Amniotic epithelial cell (primary cell): Measurements from ENCODE around the gene TIMM10.

Experiments
- DNase-seq: peaks from one replicate; pipeline ENCODE4 v3.0.0-alpha.2; 2010; ENCODE audit warnings: low read depth

Gene TIMM10

GRCh38 chr11:57482782-57483561, 47.6 kb downstream of the TIMM10 start:
- no peak for DNase-seq

GRCh38 chr11:57481915-57482781, 48.4 kb downstream of the TIMM10 start:
- no peak for DNase-seq

DNA sequence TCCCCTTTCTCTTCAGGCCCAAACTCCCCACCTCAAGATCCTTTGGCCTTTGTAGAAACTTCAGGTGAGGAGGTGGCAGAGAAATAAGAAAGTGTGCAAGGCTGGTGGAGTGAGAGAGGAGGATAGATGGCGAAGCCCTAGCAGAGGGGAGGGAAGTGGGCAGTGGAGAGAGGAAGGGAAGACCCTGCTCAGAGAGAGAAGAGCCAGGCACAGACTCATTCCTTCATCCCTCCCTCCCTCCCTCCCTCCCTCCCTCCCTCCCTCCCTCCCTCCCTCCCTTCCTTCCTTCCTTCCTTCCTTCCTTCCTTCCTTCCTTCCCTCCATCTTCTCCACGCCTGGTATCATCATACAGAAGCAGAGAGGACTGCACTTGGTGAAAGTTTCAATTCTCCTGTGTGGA, 49.2 kb downstream of the TIMM10 start:
- no peak for DNase-seq

DNA sequence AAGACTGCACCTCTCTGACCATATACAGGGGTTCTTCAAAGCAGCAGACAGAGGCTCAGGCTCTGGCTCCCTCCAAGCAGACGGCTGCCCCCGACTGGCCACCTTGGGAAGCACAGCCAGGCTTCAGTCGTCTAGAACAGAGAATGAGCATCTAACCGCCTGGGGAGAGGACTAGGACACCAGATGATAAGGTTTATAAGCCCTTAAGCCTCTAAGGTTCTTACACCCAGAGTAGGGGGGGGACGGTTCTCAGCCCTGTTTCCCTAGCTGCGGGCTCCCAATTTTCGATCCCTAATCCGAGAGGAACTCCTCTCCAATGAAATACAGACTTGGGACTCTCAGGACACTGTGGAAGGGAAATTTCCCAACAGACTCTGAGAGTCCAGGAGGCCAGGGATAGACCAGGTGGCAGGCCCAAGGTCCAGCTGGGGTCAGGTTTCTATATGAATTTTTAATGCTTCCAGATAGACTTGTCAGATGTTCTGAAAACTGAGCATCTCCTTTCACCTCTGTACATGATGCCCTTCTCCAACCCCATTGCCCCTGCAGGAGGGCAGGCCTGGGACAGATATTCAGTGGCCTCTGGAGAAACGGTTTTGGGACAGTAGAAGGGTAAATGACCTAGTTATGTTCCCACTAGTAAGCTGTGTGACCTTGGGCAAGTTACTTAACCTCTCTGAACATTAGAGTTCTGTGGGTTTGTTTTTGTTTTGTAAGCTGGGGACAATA, 50.0 kb downstream of the TIMM10 start:
- DNase-seq = peak; percentile 43

DNA sequence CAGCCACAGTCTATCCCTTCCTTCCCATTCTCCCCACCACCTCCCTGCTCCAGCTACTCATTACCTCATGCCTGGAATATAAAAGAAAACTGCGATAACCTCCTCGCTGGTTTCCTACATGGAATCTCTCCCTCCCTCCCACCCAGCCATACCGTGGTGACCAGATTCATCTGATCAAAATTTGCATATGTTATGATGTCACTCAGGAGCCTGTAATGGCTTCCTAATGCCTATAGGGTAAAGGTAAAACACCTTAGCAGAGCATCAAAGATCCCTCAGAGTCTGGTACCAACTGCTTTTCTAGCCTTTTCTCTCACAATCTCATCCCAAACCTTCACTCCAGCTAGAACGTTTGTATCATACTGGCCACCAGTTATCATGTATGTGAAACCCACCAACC, 50.6 kb downstream of the TIMM10 start:
- no peak for DNase-seq

GRCh38 chr11:57479021-57479663, 51.4 kb downstream of the TIMM10 start:
- no peak for DNase-seq
